A549 (cell line): ENCODE results near the gene TSBP1. TPM values are rescaled to one million over a fixed set of nuclear protein-coding genes. Genes with fewer than 3 reads are reported as not detected.

ENCODE experiments used
- ATAC-seq, 2 experiments: fragments of 200-7000 bp in 1 of 2; fragments of >200 bp in 1 of 2; cut with Nextera tagmentation in 1 of 2; cut with Tn5 transposase in 1 of 2; 3 replicates each; pipeline versions ENCODE4 v1.8.0 to v1.9.1; 2018 to 2020; ENCODE audit warnings: mild to moderate bottlenecking in 1 of 2, moderate library complexity in 1 of 2
- CTCF ChIA-PET: fragments of 300-600 bp; sonication (Branson Sonifier 250); formaldehyde crosslinking; extraction: SDS; loops from one replicate; lab custom pipeline; 2021; ENCODE audit warnings: antibody characterized with exemption, inconsistent platforms; lab: Yijun Ruan, JAX
- POLR2A ChIA-PET: fragments of 350-600 bp; formaldehyde crosslinking; extraction: SDS; loops from one replicate; lab custom pipeline; 2021; ENCODE audit warnings: antibody characterized with exemption, inconsistent platforms; lab: Yijun Ruan, JAX
- DNase-seq, 2 experiments: peaks; one replicate each; pipeline versions ENCODE4 v3.0.0 to v3.0.0-alpha.2; 2011 to 2016; ENCODE audit warnings: low read depth in 1 of 2, low spot score in 1 of 2
- FAIRE-seq: peaks from 2 replicates; lab custom pipeline; 2011; peaks lifted over from hg19 to GRCh38; lab: Jason Lieb, UNC
- H3K27ac ChIP-seq, 2 experiments: fragments of >200 bp; sonication (Bioruptor Twin); formaldehyde crosslinking; 3 replicates each; pipeline ENCODE4 v1.5.1; 2016 to 2017
- H3K4me1 ChIP-seq: fragments of >200 bp; sonication (Bioruptor Twin); formaldehyde crosslinking; 3 replicates; pipeline ENCODE4 v1.6.1; 2016
- H3K4me2 ChIP-seq: fragments of >200 bp; sonication (Bioruptor Twin); formaldehyde crosslinking; 3 replicates; pipeline ENCODE4 v1.6.1; 2016
- H3K4me3 ChIP-seq: fragments of >200 bp; sonication (Bioruptor Twin); formaldehyde crosslinking; 3 replicates; pipeline ENCODE4 v1.5.1; 2016
- H3K9me3 ChIP-seq: fragments of >200 bp; sonication (Bioruptor Twin); formaldehyde crosslinking; 3 replicates; pipeline ENCODE4 v1.6.1; 2016
- CEBPB ChIP-seq, 2 experiments: fragments of >200 bp in 1 of 2; sonication (Bioruptor Twin) in 1 of 2; formaldehyde crosslinking in 1 of 2; IDR thresholded peaks; 2 replicates each; pipeline ENCODE4 v1.6.1; 2012 to 2016
- CHD2 ChIP-seq: fragments of 150-350 bp; IDR thresholded peaks from 2 replicates; pipeline ENCODE4 v1.6.1; 2014; ENCODE audit warnings: low read length; ENCODE audit not compliant: partially characterized antibody
- FOXS1 ChIP-seq: fragments of 250-450 bp; sonication (Bioruptor Pico); IDR thresholded peaks from 2 replicates; pipeline ENCODE4 v1.5.0; 2020; ENCODE audit warnings: mild to moderate bottlenecking, moderate library complexity
- HMGXB4 ChIP-seq: fragments of 250-450 bp; sonication (Bioruptor Pico); IDR thresholded peaks from 2 replicates; pipeline ENCODE4 v1.5.0; 2021; ENCODE audit warnings: mild to moderate bottlenecking, moderate library complexity, borderline replicate concordance
- MYC ChIP-seq: IDR thresholded peaks from 2 replicates; pipeline ENCODE4 v1.6.1; 2012; ENCODE audit warnings: mild to moderate bottlenecking, inconsistent platforms, low read length, improper control_type of control experiment, borderline replicate concordance
- POLR2AphosphoS2 ChIP-seq: conservative IDR thresholded peaks from 2 replicates; pipeline ENCODE4 v1.6.1; 2012; ENCODE audit warnings: low read length, improper control_type of control experiment, inconsistent platforms
- REST ChIP-seq: fragments of 200-600 bp; sonication (generic); IDR thresholded peaks from 2 replicates; pipeline ENCODE4 v1.6.1; 2016; ENCODE audit warnings: antibody characterized with exemption, mild to moderate bottlenecking, moderate library complexity
- RNF2 ChIP-seq: fragments of 200-600 bp; sonication (generic); IDR thresholded peaks from 2 replicates; pipeline ENCODE4 v1.6.1; 2016; ENCODE audit warnings: low read depth, mild to moderate bottlenecking, antibody characterized with exemption, moderate library complexity, borderline replicate concordance
- SMC3 ChIP-seq: fragments of >200 bp; sonication (Bioruptor Twin); formaldehyde crosslinking; IDR thresholded peaks from 3 replicates; pipeline ENCODE4 v1.6.1; 2018; ENCODE audit warnings: inconsistent platforms
- whole genome bisulfite sequencing: methylation state at CpG from one replicate; pipeline ENCODE4 v1.1.6; 2017; ENCODE audit errors: missing lambda C conversion rate; 5-methylcytosine and 5-hydroxymethylcytosine counted together
- polyA plus RNA-seq, 4 experiments: library from polyadenylated mRNA; depleted of rRNA in 3 of 4; stranded (reverse); fragments of >200 nt; fragmentation: RNase III in 1 of 4; extraction: RNeasy Plus Mini Kit Qiagen cat#74134 plus additional on column Dnase treatment in 1 of 4; gene quantifications; 2 replicates in 3 of 4; 3 replicates in 1 of 4; pipeline ENCODE4 v1.2.3, GENCODE V29; 2011 to 2017
- TF ChIP-seq, protein P1 (sequence below): fragments of >200 bp; sonication (Bioruptor Twin); formaldehyde crosslinking; IDR thresholded peaks from 3 replicates; pipeline ENCODE4 v1.5.1; 2016
- TF ChIP-seq, protein P2 (sequence below): fragments of >200 bp; sonication (Bioruptor Twin); formaldehyde crosslinking; IDR thresholded peaks from 2 replicates; pipeline ENCODE4 v1.6.1; 2016
- TF ChIP-seq, protein P3 (sequence below): IDR thresholded peaks from 2 replicates; pipeline ENCODE4 v1.6.1; 2012

The TSBP1 gene
- polyA plus RNA-seq, 2 of the 4 experiments (the other 2 are of a cell fraction), result not detected

DNA sequence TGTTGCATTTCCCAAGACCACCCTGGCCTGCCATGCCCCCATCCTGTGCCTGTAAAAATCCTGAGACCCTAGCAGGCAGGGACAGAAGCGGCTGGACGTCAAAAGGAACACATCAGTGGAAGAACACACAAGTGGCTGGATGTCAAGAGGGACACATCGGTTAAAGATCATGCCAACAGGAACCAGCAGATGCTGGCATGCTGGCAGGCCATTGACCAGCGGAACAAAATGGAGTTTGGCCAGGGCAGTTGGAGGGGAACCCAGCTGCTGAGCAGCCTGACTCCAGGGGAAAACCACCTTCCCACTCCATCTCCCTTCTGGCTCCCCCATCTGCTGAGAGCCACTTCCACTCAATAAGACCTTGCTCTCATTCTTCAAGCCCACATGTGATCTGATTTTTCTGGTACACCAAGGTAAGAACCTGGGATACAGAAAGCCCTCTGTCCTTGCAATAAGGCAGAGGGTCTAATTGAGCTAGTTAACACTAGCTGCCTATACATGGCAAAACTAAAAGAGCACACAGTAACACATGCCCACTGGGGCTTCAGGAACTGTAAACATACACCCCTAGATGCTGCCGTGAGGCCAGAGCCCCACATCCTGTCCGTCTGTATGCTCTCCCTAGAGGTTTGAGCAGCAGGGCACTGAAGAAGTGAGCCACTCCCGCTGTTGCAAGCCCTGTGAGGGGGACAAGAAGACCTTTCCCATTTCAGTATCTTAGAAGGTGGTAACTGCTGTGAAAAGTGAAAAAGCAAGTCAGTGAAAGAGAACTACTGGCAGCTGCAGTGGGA is 4.2 kb upstream of the TSBP1 start:
- H3K4me1 ChIP-seq, result peaks cover 20% of the 10 kb centered on the region
- no peak for TF ChIP-seq HMGXB4 (CRISPR knock-in tag)
- TF ChIP-seq, protein P1, sequence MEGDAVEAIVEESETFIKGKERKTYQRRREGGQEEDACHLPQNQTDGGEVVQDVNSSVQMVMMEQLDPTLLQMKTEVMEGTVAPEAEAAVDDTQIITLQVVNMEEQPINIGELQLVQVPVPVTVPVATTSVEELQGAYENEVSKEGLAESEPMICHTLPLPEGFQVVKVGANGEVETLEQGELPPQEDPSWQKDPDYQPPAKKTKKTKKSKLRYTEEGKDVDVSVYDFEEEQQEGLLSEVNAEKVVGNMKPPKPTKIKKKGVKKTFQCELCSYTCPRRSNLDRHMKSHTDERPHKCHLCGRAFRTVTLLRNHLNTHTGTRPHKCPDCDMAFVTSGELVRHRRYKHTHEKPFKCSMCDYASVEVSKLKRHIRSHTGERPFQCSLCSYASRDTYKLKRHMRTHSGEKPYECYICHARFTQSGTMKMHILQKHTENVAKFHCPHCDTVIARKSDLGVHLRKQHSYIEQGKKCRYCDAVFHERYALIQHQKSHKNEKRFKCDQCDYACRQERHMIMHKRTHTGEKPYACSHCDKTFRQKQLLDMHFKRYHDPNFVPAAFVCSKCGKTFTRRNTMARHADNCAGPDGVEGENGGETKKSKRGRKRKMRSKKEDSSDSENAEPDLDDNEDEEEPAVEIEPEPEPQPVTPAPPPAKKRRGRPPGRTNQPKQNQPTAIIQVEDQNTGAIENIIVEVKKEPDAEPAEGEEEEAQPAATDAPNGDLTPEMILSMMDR, result no peak
- no peak for TF ChIP-seq CHD2
- no peak for TF ChIP-seq REST
- no peak for TF ChIP-seq SMC3
- CTCF ChIA-PET, result no interaction called here
- H3K4me2 ChIP-seq, result no peak overlapping the region
- no peaks in the 10 kb centered on the region for H3K9me3 ChIP-seq
- FAIRE-seq (no peak), ATAC-seq (no peak), DNase-seq (no peak)
- POLR2A ChIA-PET, result no interaction called here
- no peak overlapping the region for H3K4me3 ChIP-seq
- no peak overlapping the region for H3K27ac ChIP-seq
- WGBS, result 83% methylated on average over 7 of the region's 7 CpGs

- TF ChIP-seq MYC, result no peak
- TF ChIP-seq RNF2, result no peak
- TF ChIP-seq, protein P2, sequence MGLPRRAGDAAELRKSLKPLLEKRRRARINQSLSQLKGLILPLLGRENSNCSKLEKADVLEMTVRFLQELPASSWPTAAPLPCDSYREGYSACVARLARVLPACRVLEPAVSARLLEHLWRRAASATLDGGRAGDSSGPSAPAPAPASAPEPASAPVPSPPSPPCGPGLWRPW, result no peak
- no peak for TF ChIP-seq POLR2AphosphoS2
- no peak for TF ChIP-seq FOXS1 (CRISPR knock-in tag)
- no peak for DNase-seq
- no peak for FAIRE-seq
- H3K9me3 ChIP-seq, result no peaks in the 10 kb centered on the region
- H3K4me3 ChIP-seq, result no peak overlapping the region
- peaks cover 37% of the 10 kb centered on the region for H3K4me1 ChIP-seq
- ChIA-PET POLR2A (no interaction called here), CTCF (interaction anchor here (0.6 kb wide), 1 partner anchor 1559 kb away, joined by 4 read pairs; no protein-coding TSS in a partner anchor)
- 46% methylated on average over 1 of the region's 1 CpG for WGBS
- no peak overlapping the region; a peak in 1 of 6 replicates for H3K27ac ChIP-seq
- no peak for ATAC-seq
- H3K4me2 ChIP-seq, result peak overlapping the region; percentile 34; the same call in 1 of the 3 replicates
Measured at GRCh38 chr6:32371229-32371628, 474 bp downstream of the TSBP1 start.

DNA sequence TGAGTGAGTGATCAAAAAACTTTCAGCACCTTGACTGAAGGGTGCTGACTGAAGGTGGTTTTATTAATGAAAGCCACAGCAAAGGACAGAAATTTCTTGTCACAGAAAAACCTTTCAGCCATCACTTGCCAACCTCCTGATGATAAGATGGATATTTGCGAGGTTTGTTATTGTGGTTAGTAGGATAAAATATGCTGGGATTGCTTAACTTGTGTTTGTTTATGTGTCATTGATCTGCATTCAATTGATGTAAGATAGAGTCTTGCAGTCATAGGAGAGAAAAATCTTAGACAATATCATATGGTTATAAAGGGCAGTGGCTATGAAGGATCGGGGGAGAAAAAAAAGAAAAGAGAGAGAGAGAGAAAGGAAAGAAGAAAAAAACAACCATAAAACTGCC is 1.2 kb downstream of the TSBP1 start:
- Histone ChIP-seq H3K4me1 (peaks cover 37% of the 10 kb centered on the region), H3K9me3 (no peaks in the 10 kb centered on the region), H3K27ac (no peak overlapping the region), H3K4me2 (peak overlapping the region; percentile 34; the same call in 1 of the 3 replicates), H3K4me3 (no peak overlapping the region)
- DNase-seq (peak in 1 of 2 experiments; percentile 3), FAIRE-seq (no peak), ATAC-seq (no peak)
- POLR2A ChIA-PET, result no interaction called here
- CTCF ChIA-PET, result no interaction called here
- 37% methylated on average over 2 of the region's 2 CpGs for WGBS
- TF ChIP-seq CEBPB (IDR thresholded peaks at IDR 0.05) (peak in 1 of 2 experiments; percentile 34; a peak in 1 of 4 replicates), SMC3 (no peak)
- TF ChIP-seq, protein P3, sequence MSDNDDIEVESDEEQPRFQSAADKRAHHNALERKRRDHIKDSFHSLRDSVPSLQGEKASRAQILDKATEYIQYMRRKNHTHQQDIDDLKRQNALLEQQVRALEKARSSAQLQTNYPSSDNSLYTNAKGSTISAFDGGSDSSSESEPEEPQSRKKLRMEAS, result no peak
